Measurements from ENCODE around the gene COL6A1.
"Not testable (repeated sequence)": the region's sequence is repeated elsewhere in the genome, so short reads cannot be mapped to it uniquely, and the experiment has no call there.

COL6A1 gene

DNA sequence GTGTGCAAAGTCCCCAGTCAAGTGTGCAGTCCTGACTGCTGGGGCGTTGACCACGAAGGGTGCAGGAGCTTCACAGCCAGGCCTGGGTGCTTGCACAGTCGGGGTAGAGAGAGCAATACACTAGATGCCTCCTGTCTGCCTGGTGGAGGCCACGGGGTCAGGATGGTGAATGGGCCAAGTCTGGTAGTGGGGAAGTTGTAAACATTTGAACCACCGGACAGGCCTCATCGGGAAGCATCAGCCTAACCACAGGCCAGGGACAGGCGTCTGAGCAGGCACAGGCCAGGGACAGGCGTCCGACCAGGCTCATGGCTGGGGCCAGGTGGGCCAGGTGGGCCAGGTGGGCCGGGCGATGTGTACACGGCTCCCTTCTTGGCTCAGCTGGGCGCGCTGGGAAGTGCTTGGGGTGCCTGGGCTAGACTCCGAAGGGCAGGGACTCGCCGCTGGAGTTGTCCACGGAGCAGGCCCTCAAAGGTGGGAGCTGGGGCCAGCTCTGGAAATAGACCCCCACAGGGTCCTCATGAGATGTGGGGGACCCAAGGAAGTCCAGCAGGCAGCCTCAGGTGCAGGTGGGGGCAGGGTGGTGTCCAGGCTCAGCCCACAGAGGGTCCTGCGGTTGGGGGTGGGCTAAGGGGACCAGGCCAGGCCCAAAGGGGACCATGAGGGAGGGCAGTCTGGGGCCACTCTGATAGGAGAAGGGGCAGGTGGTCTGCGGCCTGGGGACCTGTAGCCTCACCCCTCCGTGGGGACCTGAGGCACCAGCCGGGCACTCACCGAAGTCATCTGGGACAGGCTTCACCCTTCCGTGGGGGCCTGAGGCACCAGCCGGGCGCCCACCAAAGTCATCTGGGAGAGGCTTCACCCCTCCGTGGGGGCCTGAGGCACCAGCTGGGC is 15.0 kb downstream of the COL6A1 start:
- DNase-seq, result no peak

DNA sequence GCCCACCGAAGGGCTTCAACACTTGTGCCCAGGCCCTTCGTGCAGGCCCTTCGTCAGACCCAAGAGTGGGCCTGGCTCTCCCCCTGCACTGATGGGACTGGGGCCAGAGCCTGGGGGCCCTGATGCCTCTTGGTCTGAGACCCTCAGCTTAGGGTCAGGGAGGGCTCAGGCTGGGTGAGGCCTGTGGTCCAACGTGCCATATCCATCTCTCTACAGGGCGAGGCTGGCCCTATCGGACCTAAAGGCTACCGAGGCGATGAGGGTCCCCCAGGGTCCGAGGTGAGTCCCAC is 15.6 kb downstream of the COL6A1 start:
- DNase-seq, result no peak

DNA sequence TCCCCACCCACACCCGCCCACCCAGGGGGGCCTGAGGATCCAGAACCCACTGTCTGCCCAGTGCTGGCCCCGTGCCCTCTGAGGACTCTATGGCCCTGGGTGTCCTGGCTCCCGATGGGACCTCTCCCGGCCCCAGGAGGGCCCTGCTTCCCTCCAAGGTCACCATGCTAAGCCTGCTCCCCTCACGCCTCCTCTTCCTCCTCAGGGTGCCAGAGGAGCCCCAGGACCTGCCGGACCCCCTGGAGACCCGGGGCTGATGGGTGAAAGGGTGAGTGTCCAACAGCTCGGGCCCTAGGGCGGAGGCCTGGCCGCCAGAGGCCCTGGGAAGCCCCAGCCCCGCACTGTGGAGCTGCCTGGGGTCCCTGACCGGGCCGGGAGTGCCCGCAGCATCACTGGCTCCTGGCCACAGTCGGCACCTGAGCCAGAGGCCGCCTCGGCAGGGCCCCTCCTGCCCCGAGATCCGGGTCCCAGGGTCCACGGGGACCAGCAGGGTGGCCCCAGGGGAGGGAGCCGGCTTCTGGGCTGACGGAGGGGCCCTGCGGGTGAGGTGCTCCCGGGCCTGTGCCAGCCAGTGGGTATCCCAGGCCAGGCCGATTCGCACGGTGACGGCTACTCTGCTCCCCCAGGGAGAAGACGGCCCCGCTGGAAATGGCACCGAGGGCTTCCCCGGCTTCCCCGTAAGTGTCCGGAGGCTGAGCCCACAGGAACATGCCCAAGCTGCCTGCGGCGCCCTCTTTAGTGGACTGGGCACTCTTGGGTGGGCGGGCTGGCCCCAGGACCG is 16.1 kb downstream of the COL6A1 start:
- DNase-seq, result no peak

DNA sequence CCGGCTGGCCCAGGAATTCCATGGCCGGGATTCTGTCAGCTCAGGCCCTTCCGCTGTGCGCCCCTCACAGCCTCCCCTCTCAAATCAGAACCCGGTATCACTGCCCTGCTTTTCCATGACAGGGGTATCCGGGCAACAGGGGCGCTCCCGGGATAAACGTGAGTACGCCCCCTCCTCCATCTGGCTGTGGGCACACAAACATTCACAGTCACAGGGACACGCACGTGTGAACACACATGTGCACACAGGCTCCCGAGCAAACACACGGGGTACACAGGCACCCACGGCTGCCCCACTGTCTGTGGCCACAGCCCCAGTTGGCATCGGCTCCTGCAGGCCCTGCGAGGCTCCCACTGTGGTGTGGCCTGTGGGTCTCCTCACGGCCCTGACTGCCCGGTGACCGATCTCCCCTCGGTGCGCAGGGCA is 16.7 kb downstream of the COL6A1 start:
- DNase-seq, result no peak

DNA sequence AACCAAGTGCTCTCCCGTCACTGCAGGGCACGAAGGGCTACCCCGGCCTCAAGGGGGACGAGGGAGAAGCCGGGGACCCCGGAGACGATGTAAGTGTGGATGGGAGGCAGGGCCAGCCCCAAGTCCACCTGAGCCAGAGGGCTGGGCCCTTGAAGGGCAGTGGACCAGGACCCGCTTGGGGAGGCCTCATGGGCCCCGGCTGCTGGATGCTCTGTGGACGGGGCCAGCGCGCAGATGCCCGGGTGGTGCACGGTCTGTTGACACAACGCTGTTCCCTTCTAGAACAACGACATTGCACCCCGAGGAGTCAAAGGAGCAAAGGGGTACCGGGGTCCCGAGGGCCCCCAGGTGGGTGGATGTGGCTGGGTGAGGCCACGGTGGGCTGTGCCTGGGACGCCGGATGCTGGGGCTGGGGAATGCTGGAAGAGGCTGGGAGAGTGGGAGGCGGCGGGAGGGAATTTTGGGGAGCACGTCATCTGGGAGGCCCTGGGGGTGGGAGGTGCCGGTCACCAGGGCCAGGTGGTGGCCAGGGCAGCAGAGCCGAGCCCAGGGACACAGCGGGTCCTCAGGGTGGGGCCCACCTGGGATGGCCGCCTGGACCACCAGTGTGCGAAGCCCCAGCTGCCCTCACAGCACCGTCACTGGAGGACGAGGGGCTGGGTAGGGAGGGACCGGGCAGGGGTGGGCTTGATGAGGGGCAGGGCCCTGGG is 17.5 kb downstream of the COL6A1 start:
- no peak for DNase-seq

DNA sequence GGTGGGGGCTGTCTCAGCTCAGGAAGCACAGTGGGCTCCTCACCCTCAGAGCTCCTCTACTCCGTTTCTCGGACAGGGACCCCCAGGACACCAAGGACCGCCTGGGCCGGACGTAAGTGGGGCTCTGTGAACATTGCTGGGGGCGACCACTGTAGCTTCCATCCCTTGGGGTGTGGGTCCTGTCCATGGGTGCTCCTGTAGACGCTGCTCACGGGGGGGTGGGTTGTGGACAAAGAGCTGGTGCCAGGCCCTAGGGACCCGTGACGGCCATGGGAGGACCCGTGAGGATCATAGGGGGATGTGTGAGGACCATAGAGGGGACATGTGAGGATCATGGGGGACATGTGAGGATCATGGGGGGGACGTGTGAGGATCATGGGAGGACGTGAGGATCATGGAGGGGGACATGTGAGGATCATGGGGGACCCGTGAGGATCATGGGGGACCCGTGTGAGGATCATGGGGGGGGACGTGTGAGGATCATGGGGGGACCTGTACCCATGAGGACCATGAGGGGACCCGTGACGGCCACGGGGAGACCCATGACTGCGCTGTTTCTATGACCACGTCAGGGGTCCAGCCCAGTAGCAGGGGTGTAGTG is 18.1 kb downstream of the COL6A1 start:
- DNase-seq, result no peak

DNA sequence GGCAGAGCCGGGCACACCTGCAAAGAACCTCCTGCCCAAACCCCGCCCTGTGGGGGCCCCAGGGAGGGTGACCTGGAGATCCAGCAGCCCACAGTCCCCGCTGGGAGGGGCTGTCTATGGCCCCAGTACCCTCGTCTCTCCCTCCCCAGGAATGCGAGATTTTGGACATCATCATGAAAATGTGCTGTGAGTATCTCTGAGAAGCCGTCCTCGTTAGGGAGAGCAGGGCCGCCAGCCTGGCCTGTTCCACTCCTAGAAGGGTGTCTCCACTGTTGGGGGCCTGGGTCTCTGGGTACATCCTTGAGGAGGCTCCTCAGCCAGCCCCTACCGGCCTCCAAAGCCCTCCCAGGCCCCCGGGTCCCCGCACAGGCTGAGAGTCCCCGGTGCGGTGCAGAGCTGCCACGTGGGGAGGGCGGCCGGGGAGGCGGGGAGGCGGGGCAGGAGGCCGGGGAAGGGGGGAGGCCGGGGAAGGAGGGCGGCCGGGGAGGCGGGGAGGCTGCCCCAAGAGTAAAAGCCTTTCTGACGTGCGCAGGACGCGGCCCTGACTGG is 18.7 kb downstream of the COL6A1 start:
- DNase-seq, result no peak

DNA sequence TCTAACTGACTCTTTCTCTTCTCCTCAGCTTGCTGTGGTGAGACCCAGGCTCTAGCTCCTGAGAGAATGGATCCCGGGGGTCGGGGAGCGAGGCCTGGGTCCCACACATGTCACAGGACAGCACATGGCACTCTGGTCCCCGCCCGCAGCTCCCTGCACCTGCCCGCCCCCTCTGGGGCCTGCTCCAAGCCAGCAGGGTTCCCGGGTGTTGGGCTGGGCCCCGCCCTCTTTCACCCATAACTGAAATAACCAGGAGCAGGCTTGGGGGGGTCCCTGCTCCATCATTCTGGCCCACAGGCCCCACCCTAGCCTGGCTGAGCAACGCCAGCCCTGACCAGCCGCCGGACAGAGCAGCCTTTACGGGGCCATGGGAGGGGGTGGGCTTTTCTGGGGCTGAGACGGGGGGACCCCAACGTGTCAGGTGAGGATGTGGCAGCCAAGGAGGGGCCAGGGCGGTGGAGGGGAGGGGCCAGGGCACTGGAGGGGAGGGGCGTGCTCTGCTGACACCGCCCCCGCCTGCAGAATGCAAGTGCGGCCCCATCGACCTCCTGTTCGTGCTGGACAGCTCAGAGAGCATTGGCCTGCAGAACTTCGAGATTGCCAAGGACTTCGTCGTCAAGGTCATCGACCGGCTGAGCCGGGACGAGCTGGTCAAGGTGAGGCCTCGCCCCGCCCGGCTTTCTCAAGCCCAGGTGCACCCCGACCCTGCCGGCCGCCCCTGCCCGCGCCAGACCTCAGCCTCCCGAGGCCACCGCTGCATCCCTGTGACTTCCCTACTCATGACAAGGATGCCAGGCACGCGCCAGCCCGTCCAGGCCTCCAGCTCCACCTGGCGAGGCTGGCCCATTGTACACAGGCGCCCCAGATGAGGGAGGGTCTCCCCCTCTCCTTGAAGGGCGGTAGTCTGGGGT is 19.4 kb downstream of the COL6A1 start:
- DNase-seq, result no peak

DNA sequence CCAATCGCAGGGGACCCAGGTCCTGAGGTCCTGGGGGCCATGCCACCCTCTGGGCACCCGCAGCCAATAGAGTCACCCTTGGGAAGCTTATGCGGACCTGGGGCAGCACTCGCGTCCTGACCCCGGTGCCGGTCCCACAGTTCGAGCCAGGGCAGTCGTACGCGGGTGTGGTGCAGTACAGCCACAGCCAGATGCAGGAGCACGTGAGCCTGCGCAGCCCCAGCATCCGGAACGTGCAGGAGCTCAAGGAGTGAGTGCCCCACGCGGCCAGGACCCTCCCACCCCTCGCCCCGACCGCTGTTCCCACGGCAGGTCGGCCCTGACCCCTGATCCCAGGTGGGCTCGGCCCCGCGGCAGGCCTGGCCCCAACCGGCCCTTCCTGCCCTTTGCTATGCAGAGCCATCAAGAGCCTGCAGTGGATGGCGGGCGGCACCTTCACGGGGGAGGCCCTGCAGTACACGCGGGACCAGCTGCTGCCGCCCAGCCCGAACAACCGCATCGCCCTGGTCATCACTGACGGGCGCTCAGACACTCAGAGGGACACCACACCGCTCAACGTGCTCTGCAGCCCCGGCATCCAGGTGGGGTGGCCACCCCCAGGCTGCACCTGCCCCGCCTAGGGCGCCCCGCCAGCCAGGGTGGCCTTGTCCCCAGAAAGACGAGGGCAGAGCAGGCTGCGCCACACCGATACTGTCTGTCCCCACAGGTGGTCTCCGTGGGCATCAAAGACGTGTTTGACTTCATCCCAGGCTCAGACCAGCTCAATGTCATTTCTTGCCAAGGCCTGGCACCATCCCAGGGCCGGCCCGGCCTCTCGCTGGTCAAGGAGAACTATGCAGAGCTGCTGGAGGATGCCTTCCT is 20.5 kb downstream of the COL6A1 start:
- no peak for DNase-seq

DNA sequence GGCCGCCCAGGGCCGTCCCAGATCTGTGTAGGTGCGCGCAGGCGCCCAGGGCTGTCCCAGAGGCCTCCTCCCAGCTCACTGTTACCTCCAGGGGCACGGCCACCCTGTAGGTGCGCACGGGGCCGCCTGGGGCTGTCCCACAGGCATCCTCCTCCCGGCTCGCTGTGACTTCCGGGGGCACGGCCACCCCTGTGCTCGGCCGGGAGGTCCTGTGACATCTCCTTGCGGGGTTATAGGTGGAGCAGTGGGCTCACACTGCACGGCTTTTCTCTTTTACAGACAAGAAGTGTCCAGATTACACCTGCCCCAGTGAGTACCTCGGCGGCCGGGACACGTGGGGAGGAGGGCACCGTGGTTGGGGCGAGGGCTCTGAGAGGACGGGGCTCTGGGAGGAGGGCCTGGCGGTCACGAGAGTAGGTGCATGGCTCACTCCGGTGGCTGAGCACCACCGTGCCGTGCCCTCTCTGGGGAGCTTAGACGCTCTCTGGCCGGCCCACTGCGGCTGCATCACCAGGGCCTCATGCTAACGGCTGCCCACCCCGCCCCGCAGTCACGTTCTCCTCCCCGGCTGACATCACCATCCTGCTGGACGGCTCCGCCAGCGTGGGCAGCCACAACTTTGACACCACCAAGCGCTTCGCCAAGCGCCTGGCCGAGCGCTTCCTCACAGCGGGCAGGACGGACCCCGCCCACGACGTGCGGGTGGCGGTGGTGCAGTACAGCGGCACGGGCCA is 21.4 kb downstream of the COL6A1 start:
- DNase-seq, result no peak

DNA sequence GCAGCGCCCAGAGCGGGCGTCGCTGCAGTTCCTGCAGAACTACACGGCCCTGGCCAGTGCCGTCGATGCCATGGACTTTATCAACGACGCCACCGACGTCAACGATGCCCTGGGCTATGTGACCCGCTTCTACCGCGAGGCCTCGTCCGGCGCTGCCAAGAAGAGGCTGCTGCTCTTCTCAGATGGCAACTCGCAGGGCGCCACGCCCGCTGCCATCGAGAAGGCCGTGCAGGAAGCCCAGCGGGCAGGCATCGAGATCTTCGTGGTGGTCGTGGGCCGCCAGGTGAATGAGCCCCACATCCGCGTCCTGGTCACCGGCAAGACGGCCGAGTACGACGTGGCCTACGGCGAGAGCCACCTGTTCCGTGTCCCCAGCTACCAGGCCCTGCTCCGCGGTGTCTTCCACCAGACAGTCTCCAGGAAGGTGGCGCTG is 22.0 kb downstream of the COL6A1 start:
- no peak for DNase-seq

DNA sequence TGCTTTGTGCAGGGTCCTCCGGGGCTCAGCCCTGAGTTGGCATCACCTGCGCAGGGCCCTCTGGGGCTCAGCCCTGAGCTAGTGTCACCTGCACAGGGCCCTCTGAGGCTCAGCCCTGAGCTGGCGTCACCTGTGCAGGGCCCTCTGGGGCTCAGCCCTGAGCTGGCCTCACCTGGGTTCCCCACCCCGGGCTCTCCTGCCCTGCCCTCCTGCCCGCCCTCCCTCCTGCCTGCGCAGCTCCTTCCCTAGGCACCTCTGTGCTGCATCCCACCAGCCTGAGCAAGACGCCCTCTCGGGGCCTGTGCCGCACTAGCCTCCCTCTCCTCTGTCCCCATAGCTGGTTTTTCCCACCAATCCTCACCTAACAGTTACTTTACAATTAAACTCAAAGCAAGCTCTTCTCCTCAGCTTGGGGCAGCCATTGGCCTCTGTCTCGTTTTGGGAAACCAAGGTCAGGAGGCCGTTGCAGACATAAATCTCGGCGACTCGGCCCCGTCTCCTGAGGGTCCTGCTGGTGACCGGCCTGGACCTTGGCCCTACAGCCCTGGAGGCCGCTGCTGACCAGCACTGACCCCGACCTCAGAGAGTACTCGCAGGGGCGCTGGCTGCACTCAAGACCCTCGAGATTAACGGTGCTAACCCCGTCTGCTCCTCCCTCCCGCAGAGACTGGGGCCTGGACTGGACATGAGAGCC is 22.7 kb downstream of the COL6A1 start:
- DNase-seq, result no peak

DNA sequence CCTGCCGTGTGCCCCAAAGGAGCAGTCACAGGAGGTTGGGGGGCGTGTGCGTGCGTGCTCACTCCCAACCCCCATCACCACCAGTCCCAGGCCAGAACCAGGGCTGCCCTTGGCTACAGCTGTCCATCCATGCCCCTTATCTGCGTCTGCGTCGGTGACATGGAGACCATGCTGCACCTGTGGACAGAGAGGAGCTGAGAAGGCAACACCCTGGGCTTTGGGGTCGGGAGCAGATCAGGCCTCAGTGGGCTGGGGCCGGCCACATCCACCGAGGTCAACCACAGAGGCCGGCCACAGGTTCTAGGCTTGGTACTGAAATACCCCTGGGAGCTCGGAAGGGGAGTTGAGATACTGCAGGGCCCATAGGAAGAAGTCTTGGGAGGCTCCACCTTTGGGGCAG is 23.5 kb downstream of the COL6A1 start:
- no peak for DNase-seq

DNA sequence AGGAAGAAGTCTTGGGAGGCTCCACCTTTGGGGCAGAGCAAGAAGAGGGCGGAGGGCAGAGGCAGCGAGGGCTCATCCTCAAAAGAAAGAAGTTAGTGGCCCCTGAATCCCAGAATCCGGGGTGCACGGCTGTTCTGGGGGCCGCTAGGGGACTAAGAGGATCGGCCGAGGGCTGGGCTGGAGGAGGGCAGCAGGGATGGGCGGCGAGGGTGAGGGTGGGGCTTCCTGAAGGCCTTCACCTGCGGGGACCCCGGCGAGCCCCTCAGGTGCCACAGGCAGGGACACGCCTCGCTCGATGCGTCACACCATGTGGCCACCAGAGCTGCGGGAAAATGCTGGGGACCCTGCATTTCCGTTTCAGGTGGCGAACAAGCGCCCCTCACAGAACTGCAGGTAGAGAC is 23.9 kb downstream of the COL6A1 start:
- DNase-seq, result no peak

DNA sequence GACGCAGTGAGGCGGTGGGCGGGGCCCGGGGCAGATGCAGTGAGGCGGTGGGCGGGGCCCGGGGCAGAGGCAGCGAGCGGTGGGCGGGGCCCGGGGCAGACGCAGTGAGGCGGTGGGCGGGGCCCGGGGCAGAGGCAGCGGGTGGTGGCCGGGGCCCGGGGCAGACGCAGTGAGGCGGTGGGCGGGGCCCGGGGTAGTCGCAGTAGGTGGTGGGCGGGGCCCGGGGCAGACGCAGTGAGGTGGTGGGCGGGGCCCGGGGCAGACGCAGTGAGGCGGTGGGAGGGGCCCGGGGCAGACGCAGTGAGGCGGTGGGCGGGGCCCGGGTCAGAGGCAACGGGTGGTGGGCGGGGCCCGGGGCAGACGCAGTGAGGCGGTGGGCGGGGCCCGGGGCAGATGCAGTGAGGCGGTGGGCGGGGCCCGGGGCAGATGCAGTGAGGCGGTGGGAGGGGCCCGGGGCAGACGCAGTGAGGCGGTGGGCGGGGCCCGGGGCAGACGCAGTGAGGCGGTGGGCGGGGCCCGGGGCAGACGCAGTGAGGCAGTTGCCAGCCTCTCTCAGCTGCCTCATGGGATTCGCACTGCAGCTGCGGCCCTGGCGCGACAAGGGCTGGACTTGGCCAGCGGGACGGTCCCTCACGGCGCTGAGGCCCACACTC is 24.4 kb downstream of the COL6A1 start:
- DNase-seq, result not testable (repeated sequence)

DNA sequence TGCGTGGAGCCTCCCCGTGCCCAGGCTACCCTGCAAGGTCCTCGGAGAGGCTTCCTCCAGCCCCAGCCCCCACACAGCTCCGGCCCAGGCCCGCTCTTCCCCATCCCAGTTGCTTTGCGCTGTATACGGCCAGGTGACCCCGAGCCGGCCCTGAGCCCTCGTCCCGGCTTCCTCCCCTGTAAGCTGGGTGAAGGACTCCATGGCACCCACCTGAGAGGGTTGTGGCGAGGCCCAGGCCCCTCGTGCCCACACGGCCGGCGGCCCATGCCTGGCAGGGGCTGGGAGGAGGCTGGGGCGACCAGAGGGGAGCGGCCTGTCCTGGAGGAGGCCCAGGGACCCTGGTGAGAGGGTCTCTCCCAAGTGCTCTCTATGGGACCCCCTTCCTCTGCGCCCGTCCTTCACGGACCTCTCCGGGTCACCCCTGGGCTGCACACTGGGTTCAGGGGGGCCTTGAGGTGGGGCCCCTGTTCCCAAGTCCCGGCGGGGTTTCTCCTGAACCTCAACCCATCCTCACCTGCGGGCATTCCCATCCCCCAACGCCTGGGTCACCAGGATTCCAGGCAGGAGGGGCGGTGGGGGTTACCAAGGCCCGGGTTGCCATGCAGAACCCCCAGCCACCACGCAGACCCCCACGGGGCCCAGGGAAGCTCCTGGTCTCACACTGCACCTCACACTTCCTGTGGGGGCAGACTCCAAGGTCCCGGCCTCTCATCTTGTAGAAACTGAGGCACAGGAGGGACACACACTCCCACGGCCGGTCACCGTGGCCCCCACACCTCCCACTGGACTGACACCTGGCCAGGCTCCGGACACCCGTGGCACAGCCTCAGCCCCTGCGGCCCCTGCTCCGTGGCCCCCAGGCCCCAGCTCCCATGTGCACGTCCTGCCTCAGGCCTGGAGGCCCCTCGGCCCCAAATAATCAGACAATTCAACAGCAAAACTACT is 25.2 kb downstream of the COL6A1 start:
- DNase-seq, result no peak

DNA sequence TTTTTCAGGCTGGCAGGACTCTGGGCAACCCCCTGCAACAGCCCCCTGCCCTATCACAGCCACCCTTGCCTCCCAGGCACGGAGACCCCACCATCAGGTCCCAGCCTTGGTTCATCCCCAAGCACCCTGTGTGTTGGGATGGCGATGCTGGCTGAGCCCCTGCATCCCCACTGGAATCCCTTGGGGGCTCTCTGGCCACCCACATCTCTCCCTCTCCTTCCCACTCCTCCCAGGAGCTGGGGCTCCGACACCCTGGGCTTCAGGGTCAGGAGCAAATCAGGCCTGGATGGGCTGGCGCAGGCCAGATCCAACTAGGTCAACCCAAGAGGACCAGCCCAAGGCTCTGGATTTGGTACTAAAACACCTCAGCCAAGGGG is 25.9 kb downstream of the COL6A1 start:
- no peak for DNase-seq
